ENCODE data around the gene XAGE2.
A peak's percentile ranks its signal among the peaks of the same experiment; 100 is the strongest.
"Not testable (repeated sequence)": the region's sequence is repeated elsewhere in the genome, so short reads cannot be mapped to it uniquely, and the experiment has no call there.

Gene XAGE2, protein sequence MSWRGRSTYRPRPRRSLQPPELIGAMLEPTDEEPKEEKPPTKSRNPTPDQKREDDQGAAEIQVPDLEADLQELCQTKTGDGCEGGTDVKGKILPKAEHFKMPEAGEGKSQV

DNA sequence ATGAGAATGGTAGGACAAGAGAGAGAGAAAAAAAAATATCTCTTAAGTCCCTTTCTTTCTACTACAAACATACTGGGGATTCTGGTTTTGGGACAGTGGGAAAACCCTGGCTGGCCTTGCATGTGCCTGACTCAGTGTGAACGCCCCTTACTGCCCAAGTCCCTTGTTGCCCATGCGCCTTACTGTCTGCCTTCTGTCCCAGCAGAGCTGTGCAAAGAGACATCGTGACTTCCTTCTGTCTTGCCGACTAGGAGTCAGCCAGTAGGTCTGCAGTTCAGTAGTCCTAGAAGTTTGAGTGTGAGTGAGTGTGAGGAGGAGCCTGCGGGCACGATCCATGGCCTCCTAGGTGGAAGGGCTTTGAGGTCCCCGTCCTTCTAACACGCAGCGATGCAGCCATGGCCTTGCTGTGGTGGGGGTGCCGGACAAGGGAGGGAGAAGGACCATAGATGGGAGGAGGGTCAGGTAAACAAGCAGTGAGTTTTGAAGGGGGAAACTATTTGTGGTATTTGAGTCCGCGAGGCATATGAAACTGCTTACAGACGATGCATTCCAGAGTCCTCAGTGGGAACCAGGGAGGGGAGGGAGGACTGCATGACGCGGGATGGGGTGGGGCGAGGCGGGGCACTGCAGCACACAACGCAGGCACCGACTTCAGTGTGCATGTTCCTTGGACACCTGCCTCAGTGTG, at the start of gene XAGE2:
Gene XAGE2, plus strand, starts transcription at position 654 of the 688 bp plus-strand sequence. CDS start 994 bp downstream, outside the sequence.
- no peak for DNase-seq

DNA sequence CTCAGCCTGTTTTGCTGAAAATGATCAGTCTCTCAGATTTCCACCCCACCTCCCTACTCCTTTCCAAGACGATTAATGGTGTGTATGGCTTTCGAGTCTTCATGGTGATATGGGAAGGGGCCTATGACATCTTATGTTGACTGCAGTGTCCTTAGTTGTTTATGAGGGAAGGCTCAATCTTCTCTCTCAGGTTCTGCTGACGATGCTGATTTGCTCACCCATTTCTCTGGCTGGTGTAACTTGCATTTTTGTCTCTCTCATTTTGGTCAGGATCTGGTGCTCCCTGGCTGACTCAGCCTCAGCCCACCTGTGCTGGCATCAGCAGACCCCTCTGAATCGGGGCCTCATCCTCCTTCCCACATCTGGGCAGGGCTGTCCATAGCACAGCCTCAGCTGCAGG, 31.4 kb upstream of the XAGE2 start:
- no peak for DNase-seq

DNA sequence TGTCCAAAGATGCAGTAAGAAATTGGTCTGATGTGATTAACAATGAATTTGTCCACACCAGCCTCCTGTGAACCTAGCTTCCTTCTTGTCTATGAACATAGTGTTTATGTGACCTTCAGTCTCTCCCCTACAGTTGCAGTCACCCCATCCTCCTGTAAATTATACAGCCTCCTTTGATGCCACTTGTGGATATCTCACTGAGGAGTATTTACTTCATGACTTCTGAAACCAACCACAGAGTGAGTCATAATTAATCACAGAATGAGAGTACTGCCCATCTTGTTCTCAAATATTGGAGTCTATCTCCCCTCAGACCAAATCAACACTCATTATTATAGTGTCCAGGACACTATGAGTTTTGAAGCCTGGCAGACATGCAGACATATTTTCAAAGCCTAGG, 27.3 kb upstream of the XAGE2 start:
- DNase-seq = no peak

DNA sequence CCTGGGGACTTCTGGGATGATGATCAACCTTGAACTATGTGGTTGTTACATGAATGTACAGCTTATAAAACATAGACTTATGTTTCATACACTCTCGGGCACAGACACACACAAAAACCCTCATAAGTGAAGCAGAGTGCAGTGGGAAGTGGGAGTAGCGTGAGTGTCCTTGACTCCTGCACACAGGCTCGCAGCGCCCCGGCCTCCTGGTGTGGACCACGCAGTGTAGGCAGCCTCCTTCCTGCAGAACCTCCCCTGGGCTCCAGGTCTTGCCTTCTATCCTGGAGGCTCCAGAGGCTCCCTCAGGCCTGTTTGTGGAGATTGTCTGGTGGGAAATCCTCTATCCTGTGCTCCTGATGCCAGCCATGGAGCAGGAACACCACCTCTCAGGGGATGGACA, 25.7 kb upstream of the XAGE2 start:
- not testable (repeated sequence) for DNase-seq

DNA sequence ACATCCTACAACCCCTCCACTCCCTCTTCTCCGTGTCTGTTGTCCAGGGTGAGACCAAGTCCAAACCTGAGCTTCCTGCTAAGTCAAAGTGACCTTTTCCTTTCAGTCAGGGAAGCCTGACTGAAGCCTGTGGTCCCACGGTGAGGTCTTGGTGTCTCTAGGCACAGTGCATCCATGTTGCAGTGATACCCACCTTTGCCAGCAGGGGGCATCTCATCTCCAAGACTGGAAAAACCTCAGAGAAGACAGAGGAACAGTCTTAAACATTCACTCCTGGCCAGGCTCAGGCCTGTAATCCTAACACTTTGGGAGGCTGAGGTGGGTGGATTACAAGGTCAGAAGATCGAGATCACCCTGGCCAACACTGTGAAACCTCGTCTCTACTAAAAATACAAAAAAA, 23.4 kb upstream of the XAGE2 start:
- DNase-seq = peak in 1 of 2 donors; percentile 23

DNA sequence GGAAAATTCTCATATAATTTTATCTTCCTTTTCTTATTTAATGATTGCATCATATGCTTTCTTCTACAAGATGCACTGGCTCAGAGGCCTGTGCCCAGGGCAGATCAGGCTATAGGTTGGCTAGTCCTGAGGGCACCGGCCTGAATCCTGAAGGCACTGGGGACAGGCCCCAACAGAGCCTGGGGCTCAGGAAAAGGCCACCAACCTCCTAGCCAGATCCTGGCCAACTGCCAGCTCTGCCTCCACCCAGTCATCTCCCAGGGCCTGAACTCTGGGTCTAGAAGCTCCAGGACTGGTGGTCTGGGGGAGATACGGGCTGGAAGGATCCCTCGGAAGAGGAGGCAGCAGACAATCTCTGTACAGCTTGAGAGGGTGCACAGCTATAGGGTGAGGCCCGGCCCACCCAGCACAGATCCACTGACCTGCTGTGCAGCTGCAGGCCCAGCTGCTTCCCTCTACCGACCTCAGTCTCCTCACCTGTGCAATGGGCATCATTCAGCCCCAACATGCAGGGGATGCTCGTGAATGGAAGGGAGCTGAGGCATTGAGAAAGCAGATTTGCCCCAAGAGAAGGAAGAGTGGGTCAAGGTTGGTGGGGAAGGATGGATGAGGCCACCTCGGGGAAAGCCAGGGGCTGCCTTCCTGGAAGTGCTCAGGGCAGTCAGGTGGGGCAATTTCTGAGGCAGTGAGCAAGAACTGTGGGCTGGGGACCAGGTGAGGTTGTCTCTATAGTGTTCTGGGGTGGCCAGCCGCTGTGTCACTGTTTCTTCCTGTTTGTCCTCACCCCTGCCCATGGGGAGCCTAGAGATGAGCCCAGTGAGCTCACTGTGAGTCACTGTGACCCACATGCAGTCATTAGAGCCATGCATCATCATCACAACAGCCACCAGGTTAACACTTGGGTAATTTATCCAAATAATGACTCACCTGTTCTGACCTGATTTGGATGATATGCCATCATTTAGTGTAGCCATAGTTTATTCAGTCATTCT, 22.4 kb upstream of the XAGE2 start:
- DNase-seq = peak in 1 of 2 donors; percentile 1

DNA sequence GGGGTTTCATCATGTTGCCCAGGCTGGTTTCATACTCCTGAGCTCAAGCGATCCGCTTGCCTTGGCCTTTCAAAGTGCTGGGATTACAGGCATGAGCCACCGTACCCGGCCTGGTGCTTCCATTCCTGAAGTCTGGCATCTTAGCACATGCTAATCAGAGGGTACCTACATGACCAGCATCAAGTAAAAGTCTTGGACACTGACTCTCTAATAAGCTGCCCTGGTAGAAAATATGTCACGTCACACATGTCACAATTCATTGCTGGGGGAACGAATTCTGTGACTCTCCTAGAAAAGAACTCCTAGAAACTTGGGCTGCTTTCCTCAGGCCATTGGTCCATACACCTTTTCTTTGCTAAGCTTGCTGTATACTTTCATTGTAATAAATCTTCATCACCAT, 19.1 kb upstream of the XAGE2 start:
- no peak for DNase-seq

DNA sequence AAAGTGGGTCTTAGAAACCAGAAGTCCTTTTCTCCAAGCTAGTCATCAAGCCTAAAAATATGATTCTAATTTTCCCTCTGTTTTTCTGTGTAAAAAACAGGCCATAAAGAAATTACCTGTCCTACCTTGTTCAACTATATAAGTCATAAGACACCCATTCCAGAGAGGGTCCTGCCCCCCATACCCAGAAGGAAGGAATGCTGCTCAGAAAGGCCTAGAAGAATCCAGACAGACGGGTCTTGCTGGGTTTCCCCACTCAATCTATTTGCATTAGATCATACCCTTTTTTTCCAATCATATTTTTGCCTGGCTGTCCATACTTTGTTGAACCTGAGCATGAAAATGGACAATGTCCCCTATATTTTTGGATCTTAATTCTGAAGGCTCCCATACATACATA, 16.3 kb upstream of the XAGE2 start:
- no peak for DNase-seq

DNA sequence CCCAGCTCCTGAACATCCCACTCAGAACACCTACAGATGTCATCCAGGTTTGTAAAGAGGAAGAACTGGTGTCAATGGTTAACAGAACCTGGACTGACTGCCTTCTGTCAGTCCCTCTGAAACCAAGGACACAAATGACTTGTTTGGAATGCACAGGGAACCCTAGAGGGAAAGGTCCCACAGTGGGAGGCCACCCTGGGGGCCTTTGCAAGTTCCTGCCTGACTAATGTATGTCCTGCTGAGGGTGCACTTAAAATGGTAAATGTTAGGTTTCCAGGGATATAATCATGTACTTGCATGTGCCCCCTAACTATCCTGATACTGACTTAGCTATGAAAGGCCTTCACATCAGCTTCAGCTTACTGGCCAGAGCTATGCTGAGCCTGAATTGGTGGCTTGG, 15.0 kb upstream of the XAGE2 start:
- no peak for DNase-seq

DNA sequence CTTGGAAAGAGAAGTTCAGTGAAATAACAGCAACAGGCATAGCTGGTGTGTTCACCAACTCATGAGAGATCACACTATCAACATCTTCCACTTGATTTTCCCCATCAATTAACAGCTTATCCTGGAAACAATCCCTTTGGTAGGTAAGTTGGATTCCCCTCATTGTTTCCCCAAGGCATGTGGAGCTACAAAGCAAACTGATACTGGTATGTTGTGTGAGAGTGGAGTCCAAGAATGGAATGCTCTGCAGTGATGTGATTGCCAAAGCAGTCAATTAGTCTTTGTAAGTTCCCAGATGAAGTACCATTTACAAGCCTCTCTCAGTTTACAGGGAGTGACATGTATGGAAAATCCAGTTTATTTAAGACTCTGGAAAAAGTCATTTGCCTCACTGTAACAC, 13.7 kb upstream of the XAGE2 start:
- no peak for DNase-seq

DNA sequence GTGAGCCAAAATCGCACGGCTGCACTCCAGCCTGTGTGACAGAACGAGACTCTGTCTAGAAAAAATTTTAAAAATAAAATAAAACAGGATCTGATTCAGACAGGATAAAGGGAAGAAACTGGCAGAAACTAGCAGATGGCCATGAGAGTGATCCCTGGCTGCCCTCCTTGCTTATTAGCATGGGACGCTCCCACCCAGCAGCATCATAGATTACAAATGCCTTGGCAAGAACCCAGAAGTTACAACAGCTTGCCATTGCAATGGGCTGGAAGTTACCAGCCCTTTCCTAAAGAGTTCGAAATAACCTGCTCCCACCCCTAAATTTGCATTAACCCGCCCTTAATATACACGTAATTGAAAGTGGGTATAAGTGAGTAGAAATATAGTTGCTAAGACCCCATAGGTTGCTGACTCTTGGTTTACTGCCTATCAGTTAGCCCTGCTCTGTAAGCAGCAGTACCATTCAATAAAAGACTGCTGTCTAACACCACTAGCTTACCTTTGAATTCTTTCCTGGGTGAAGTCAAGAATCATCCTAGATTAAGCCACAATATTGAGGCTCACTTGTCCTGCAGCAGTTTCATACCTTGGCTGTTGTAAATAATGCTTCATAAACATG, 9.1 kb upstream of the XAGE2 start:
- no peak for DNase-seq

DNA sequence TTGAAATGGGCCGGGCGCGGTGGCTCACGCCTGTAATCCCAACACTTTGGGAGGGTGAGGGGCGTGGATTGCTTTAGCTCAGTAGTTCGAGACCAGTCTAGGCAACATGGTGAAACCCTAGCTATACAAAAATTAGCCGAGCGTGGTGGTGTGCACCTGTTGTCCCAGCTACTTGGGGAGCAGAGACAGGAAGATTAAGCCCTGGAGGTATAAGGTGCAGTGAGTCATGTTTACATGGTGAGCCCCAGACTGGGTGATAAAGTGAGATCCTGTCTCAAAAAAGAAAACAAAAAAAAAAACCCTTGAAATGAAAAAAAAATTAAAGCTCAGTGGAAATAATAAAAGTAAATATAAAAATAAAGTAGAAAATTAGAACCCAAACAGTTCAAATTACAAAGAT, 6.9 kb upstream of the XAGE2 start:
- DNase-seq = no peak

DNA sequence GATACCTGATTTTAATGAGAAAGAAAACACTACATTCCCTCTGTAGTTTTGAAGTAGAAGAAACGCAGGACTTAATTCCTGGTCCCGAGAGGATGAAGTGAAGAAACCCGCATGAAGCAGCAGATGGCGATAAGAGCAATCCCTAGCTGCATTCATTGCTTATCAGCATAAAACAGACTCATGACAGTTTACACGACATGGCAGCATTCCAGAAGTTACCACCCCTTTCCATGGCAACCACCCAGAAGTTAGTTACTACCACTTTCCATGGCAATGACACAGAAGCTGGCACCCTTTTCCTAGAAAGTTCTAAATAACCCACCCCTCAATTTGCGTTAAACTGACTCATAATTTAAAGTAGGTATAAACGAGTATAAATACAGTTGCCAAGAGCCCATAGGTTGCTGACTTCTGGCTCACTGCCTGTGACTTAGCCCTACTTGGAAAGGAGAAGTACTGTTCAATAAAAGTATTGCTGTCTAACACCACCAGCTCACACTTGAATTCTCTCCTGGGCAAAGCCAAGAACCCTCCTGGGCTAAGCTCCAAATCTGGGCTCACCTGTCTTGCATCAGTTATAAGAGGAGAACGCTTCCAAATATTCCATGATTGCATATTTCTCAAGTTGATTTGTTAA, 5.5 kb upstream of the XAGE2 start:
- no peak for DNase-seq

DNA sequence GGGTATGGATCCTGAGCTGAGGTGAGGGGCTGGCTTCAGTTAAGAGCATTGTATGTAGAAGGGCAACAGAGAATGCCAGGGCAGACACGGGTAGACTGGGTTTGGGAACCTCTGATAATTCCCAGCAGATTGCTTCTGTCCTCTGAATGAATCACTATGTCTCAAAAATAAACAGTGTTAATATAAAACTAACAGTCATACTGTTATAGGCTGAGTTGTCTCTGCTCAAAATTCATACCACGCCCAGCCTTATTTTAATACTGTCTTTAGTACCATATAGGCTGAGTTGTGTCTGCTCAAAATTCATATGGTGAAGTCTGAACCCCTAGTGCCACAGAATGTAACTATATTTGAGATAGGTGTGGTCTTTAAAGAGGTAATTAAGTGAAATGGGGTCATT, 10.0 kb downstream of the XAGE2 start:
- no peak for DNase-seq

DNA sequence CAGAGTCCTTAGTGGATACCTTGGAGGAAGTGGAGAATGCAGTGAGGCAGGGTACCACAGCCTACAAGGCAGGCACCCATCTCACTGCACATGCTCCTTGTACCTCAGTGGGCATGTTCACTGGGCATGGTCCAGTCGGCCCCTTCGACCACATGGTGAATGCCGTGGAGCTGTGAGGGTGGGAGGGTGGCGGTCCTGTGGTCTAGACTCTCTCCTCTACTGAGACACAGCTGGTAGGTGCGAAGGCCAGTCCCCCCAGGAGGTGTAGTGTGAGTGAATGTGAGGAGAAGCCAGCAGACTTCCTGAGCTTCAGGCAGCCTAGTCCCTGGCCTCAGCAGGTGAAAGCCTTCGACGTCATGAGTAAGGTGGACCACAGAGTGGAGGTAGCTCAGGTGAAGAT, 12.2 kb downstream of the XAGE2 start:
- DNase-seq = no peak

DNA sequence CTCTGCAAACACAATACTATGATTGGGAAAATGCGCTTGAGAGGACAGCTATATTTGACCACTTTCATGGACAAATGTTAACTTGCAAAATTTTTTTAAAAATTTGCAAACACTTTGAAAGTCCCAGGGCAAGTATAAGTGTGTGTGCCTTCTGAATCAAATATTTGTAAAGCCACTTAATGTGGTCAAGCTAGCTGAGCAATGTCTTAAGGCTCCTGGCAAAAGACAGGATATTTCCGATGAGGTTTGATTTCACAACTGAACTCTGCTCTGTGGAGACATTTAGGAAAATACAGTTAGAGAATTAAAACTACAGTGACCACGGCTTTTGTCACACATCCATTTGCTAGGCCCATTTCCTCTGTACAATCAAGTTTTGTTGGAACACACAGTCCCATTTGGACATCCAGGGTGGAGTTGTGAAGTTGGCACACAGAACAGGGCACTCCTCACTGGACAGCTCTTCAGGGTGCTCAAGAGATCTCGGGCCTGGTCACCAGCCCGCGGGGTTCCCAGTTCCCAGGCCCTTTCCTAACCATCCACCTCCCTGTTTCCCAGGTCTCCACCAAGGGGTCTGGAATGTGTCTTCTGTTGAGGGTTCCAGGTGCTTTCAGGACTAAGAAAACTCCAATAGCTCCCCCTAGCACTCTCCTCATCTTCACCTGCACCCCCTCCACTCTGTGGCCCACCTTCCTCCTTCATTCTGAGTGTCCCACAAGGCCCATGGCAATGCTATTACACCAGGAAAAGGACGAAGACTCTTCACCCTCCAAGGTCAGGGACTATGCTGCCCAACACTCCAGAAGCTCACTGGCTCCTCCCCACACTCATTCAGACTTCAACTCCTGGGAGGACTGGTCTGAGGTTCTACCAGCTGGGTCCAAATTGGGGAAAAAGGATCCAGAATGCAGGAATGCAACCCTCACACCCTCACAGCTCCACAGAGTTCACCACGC, 41.9 kb downstream of the XAGE2 start:
- DNase-seq = no peak

DNA sequence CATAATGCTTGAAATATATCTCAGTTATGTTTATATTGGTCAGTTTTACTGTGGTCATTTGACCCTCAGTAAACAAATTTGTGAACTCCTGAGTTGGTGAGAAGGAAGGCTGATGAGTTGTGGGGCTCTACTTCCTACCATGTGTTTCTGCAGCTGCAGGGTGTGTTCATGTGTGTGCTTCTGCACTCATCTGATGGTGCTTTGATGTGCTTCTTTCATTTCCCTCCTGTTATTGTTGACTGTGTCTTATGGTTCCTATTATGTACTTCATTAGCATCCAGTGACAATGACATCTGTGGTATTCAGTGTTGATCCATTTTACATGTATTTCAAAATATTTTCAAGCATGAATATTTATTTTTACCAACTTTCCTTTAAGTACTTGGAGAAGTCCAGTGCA, 46.5 kb downstream of the XAGE2 start:
- no peak for DNase-seq

DNA sequence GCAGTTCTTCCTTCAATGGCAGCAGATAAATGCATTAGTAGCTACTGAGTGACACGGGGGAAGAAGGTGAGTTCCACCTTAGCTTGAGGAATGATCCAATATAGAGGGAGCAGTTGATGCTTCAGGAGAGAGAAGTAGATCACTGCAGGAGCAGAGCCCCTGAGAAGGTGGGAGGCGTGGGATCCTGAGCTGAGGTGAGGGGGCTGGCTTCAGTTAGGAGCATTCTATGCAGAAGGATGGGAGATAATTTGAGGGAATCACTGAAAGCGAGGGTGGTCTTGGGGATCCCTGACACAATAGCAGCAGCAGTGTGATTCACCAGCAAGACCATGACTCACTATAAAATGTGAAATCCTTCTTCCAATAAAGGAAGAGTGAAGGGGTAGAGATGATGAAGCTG, 48.0 kb downstream of the XAGE2 start:
- no peak for DNase-seq

DNA sequence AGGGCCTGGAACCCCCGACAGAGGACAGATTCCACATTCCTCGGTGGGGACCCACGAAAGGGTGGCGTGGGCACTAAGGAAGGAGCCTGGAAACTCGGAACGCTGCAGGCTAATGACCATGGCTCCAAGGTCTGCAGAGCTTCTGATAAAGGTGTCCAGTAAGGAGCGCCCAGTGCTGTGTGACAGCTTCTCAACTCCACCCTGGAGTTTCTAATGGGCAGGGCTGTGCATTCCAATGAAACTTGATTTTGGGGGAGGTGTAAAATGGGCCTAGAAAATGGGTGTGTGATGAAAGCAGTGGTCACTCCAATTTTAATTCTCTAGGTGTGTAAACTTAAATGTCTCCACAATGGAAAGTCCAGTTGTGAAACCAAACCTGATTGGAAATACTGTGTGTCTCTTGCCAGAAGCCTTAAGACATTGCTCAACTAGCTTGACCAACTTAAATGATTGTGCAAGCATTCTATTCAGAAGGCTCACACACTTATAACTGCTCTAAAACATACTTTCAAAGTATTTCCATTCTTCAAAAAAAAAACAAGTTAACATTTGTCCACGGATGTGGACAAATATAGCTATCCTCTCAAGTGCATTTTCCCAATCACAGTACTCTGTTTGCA, 52.1 kb downstream of the XAGE2 start:
- DNase-seq = no peak

DNA sequence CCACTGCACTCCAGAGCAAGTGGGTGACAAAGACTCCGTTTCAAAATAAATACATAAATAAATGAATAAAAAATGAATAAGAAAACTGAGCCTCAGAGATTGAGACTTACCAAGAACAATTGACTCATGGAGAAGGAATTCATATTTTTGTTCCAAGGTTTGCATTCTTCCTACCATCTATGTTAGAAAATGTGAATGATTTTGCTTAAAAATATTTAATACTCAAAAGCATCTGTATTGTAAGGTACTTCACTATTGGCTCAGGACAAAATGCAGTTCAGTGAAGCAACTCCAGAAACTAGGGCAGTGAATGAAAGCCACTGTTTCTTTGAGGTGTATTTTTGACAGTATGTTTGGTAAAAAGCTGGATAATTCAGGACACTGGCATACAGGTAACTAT, 54.1 kb downstream of the XAGE2 start:
- no peak for DNase-seq

DNA sequence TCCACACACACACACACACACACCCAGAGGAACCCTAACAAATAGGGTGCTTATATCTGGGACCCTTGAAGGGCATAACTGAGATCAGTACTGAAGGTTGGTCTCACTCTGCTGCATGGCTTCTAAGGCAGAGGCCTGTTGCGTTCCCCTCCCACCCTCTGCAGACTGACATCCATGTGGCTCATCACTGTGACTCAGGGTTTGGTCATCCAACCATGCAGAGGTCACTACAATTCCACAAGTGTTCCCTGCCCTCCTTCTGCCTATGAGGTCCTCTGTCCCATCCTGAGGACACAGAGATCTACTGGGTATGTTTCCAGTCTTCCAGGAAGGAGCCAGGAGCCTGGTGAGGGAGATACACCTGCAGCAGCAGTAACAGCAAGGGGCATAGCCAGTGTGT, 55.8 kb downstream of the XAGE2 start:
- no peak for DNase-seq
